ENCODE data around the gene ATF7IP. TPM values are rescaled to one million over a fixed set of nuclear protein-coding genes. Genes with fewer than 3 reads are reported as not detected.

Gene ATF7IP
- total RNA-seq, 1 experiment from 2014 or later, result 13.3 TPM

DNA sequence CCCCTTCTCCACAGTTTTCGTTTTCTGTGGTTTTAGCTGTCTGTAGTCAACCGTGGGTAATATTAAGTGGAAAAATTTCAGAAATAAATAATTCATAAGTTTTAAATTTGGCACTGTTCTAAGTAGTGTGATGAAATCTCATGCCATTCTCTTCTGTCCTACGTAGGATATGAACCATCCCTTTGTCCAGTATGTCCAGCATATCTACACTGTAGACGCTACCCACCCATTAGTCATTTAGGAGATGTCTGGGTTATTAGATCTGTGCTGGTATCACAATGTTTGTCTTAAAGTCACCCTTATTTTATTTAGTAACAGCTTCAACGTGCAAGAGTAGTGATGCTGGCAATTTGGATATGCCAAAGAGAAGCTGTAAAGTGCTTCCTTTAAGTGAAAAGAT lies 44.7 kb downstream of the ATF7IP start:
- DNase-seq (ENCODE audit: low read depth), result no peak

DNA sequence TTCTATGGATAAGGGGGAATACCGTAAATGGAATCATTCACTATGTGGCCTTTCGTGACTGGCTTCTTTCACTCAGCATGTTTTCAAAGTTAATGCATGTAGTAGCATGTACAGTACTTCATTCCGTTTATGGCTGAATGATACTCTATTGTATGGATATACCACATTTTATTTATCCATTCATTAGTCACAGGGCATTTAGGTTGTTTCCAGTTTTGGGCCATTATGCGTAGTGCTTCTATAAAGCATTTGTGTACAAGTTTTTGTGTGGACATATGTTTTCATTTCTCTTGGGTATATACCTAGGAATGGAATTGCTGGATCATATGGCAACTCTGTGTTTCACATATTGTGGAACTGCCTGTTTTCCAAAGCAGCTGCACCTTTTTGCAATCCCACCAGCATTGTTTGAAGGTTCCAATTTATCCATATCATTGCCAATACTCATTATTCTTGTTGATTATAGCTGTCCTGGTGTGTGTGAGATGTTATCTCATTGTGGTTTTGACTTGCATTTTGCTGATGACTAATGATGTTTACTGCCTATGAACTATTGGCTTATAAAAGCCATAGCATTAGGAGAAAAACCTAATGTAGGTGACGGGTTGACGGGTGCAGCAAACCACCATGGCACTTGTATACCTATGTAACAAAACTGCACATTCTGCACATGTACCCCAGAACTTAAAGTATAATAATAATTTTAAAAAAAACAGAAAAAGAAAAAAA lies 45.5 kb downstream of the ATF7IP start:
- DNase-seq (ENCODE audit: low read depth), result no peak

- peak; percentile 5 for DNase-seq (ENCODE audit: low read depth)
Observed at GRCh38 chr12:14416658-14417057, 51.2 kb downstream of the ATF7IP start.

DNA sequence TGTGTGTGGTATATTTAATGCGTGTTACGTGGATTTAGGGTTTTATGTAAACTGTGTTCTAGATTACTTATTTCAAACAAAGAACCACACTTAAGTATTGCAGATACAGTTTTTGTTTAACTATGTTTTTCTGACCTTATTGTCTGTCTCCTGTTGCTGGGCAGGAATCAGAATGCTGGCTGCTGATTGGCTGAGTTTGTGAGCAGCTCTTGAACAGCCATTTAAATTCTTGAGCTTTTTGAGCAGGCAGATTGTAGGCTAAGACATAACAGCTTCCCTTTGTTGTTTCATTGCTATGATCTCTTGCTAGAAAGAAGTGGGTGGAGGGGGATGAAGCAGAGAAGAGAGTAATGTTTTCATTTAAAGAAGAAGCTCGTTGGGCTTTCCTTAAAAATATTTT lies 52.2 kb downstream of the ATF7IP start:
- no peak for DNase-seq (ENCODE audit: low read depth)

DNA sequence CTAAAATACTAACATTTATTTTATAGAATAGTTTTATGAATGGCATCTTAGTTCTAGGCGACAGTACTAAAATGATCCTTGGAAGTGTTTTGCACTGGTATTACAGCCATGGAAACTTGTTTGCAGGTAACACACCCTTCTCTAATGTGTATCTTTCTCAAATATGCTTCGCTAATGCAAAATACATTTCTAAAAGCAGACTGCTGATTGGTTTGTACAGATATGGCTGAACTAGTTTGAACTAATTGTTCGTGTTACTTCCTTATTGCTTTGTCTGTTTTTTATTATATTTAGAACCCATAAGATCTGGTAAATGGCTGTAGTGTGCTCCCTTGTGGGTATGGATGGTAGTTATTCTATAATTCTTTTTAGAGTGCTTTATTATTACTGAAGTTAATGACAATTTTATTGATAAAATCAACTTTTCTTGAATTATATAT lies 53.0 kb downstream of the ATF7IP start:
- DNase-seq (ENCODE audit: low read depth), result no peak

GRCh38 chr12:14422516-14423230 lies 57.2 kb downstream of the ATF7IP start:
- no peak for DNase-seq (ENCODE audit: low read depth)

DNA sequence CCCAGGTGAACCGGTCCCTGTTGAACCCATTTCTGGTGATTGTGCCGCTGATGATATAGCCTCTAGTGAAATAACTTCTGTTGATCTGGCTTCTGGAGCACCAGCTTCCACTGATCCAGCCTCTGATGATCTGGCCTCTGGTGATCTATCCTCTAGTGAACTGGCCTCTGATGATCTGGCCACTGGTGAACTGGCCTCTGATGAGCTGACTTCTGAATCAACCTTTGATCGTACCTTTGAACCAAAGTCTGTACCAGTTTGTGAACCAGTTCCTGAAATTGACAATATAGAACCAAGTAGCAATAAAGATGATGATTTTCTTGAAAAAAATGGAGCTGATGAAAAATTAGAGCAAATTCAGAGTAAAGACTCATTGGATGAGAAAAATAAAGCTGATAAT lies 59.1 kb downstream of the ATF7IP start:
- no peak for DNase-seq (ENCODE audit: low read depth)

DNA sequence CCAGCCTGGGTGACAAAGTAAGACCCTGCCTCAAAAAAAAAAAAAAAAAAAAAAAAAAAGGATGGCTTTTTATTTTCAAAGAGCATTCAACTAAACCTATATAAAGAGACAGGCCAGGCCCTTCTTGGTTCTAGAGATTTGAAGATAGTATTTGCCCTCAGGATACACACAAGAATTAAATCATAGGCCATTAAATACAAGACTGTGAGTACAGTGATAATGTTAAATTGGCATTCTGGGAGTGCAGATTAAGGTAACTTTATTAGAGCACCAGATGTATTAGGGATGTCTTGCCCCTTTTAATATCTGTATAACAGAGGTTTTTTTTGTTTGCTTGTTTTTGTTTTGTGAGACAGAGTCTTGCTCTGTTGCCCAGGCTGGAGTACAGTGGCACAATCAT lies 61.3 kb downstream of the ATF7IP start:
- no peak for DNase-seq (ENCODE audit: low read depth)

DNA sequence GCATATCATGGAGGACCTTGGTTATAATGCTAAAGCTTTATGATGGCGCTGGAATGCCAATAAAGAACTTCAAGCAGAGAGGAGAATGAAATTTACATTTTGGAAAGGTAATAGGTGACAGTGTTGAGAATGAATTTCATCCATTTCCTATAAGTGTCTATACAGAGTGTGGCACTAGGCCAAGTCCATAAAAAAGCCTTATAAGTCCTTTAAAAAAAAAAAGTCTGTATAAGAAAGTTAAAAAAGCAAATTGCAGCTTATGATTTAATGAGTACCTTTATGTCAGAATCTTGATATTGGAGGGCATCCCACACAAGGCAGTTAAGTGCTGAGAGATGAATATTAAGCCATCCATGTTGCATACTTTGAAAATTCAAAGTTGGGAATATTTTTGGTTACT lies 62.4 kb downstream of the ATF7IP start:
- DNase-seq (ENCODE audit: low read depth), result no peak

DNA sequence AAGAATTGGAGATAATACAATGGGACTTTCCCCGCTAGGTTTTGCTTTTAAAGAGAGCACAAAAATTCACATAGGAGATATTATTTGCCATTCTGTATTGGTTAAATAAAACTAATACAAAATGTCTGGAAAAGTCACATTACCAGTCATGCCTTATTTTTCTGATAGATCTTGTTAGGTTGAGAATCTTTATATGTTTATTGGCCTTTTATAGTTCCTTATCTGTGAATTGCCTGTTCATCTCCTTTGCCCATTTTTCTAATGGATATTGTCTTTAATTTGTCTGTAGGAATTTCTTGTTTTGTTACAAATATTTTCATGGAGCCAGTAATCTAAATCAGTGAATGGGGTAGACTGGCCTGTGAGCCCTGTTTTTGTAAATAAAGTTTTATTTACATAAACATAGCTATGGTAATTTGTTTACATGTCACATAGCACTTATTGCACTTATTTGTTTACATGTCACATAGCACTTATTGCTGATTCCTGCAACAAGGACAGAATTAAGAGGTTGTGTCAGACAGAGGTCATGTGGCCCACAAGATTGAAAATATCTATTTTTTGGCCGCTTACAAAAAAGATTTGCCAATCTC lies 65.0 kb downstream of the ATF7IP start:
- no peak for DNase-seq (ENCODE audit: low read depth)

DNA sequence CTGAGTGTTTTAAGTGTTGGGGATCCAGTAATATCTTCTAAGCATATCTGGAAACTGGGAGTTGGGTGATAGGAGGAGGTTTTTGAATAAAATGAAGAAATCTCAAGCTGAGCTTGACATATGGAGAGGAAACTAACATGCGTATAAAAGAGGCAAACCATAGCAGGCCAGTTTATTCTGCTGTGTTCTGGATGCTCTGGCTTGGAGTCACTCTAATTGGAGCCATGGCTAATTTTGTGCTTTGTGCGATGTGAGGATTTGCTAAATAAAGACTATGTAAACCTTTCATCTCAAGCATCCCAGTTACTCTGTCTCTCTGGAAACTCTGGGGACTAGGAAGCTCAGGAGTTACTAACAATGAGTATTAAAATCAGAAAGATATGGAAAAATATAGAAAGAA lies 66.5 kb downstream of the ATF7IP start:
- no peak for DNase-seq (ENCODE audit: low read depth)

GRCh38 chr12:14435627-14436026 lies 70.1 kb downstream of the ATF7IP start:
- no peak for DNase-seq (ENCODE audit: low read depth)

- DNase-seq (ENCODE audit: low read depth), result no peak
Observed at GRCh38 chr12:14442221-14442881, 76.9 kb downstream of the ATF7IP start.

DNA sequence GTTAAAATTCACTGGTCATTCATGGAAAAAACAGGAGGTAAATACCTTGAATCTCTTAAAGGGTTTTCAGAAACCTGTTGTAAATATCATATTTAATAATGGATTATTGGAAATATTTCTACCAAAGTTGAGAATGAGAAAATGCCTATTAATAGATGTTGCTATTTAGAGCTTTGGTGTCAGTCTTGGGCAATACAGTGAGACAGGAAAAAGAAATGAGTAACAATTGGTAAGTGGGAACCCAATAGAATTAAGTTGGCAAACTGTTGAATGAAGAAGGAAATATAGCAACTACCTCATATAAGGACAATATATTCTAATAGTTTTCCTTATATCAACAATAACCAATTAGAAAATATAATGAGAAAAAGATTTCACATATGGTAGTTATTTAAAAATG lies 78.0 kb downstream of the ATF7IP start:
- DNase-seq (ENCODE audit: low read depth), result no peak

DNA sequence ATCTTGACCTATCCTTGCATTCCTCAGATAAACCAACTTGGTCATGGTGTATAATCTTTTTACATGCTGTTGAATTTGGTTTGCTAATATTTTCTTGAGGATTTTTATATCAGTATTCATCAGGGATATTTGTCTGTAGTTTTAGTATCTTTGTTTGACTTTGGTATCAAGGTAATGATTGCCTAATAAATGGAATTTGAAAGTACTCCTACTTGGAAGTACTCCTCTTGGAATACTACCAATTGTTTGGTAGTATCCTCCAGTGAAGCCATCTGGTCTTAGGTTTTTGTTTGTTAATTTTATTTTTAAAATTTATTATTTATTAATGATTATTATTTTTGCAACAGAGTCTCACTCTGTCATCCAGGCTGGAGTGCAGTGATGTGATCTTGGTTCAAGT lies 85.0 kb downstream of the ATF7IP start:
- DNase-seq (ENCODE audit: low read depth), result no peak

- no peak for DNase-seq (ENCODE audit: low read depth)
Observed at GRCh38 chr12:14452336-14452735, 86.9 kb downstream of the ATF7IP start.

DNA sequence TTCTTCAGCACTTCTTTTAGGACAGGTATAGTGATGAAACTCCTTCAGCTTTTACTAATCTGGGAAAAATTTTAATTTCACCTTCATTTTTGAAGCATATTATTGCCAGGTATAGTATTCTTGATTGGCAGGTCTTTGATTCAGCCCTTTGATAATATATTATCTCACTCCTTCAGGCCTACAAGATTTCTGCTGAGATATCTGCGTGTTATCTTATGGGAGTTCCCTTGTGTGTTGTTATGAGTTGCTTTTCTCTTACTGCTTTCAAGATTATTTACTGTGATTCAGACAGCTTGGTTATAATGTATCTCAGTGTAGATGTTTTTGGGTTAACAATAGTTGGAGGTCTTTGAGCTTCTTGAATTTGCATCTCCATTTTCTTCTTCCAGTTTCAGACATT lies 87.4 kb downstream of the ATF7IP start:
- DNase-seq (ENCODE audit: low read depth), result no peak

GRCh38 chr12:14454098-14454907 lies 88.8 kb downstream of the ATF7IP start:
- peak; percentile 51 for DNase-seq (ENCODE audit: low read depth)

- DNase-seq (ENCODE audit: low read depth), result no peak
Observed at GRCh38 chr12:14460212-14460841, 94.8 kb downstream of the ATF7IP start.

DNA sequence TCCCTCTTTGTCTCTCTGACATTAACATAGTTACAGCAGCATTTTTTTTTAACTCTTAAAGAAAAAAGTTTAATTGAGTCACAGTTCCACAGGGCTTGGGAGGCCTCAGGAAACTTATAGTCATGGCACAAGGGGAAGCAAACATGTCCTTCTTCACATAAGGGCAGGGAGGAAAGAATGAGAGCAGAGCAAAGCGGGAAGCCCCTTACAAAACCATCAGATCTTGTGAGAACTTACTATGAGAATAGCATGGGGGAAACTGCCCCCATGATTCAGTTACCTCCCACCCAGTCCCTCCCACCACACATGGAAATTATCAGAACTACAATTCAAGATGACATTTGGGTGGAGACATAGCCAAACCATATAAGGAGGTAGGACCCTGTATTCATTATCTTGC lies 106.0 kb downstream of the ATF7IP start:
- no peak for DNase-seq (ENCODE audit: low read depth)

All from HT1080 (cell line).